HCT116 (cell line): ENCODE measurements around the gene SNAP29.

Experiments used
- ELF1 ChIP-seq: IDR thresholded peaks from 2 replicates; pipeline ENCODE4 v1.6.1; 2012; ENCODE audit warnings: low read depth, borderline replicate concordance
- EZH2 ChIP-seq: fragments of 200-600 bp; sonication (generic); IDR thresholded peaks from 2 replicates; pipeline ENCODE4 v1.6.1; 2017; ENCODE audit warnings: antibody characterized with exemption, mixed run types
- EZH2phosphoT487 ChIP-seq: fragments of 200-600 bp; IDR thresholded peaks from 2 replicates; pipeline ENCODE4 v1.6.1; 2018; ENCODE audit warnings: antibody characterized with exemption, borderline replicate concordance
- POLR2A ChIP-seq: IDR thresholded peaks from 2 replicates; pipeline ENCODE4 v1.7.0; 2011; ENCODE audit warnings: borderline replicate concordance; ENCODE audit not compliant: insufficient read depth, insufficient read length; ENCODE audit errors: extremely low read depth
- POLR2AphosphoS5 ChIP-seq: IDR thresholded peaks from 2 replicates; pipeline ENCODE4 v1.6.1; 2011; ENCODE audit warnings: mild to moderate bottlenecking, low read depth, low read length, moderate library complexity
- TF ChIP-seq, protein P1 (sequence below), 3 experiments: fragments of 200-600 bp in 1 of 3; sonication (generic) in 1 of 3; IDR thresholded peaks in 2 of 3; conservative IDR thresholded peaks in 1 of 3; 2 replicates each; pipeline ENCODE4 v1.5.1; 2012 to 2017; ENCODE audit warnings: low read depth in 2 of 3, low read length in 2 of 3, antibody characterized with exemption in 1 of 3, borderline replicate concordance in 1 of 3, control low read depth in 1 of 3, mild to moderate bottlenecking in 1 of 3, mixed read lengths in 1 of 3, mixed run types in 1 of 3, moderate library complexity in 1 of 3; ENCODE audit not compliant: insufficient read depth in 1 of 3
- TF ChIP-seq, protein P2 (sequence below): IDR thresholded peaks from 2 replicates; pipeline ENCODE4 v1.6.1; 2012
- TF ChIP-seq, protein P3 (sequence below): IDR thresholded peaks from 2 replicates; pipeline ENCODE4 v1.6.1; 2012; ENCODE audit warnings: low read depth

DNA sequence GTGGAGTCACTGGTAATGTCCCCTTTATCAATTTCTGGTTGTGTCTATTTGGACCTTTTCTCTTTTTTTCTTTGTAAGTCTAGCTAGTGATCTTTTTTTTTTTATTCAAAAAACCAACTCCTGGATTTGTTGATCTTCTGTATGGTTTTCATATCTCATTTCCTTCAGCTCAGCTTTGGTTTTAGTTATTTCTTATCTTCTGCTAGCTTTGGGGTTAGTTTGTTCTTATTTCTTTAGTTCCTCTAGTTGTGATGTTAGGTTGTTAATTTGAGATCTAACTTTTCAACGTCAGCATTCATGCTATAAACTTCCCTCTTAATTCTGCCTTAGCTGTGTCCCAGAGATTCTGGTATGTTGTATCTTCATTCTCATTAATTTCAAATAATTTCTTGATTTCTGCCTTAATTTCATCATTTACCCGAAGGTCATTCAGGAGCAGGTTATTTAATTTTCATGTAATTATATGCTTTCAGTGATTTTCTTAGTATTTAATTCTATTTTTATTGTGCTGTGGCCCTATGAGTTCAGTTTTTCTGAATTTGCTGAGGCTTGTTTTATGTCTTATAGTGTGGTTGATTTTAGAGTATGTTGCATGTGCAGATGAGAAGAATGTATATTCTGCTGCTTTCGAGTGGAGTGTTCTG, 29.2 kb upstream of the SNAP29 start:
- TF ChIP-seq POLR2AphosphoS5: no peak
- TF ChIP-seq, protein P1, sequence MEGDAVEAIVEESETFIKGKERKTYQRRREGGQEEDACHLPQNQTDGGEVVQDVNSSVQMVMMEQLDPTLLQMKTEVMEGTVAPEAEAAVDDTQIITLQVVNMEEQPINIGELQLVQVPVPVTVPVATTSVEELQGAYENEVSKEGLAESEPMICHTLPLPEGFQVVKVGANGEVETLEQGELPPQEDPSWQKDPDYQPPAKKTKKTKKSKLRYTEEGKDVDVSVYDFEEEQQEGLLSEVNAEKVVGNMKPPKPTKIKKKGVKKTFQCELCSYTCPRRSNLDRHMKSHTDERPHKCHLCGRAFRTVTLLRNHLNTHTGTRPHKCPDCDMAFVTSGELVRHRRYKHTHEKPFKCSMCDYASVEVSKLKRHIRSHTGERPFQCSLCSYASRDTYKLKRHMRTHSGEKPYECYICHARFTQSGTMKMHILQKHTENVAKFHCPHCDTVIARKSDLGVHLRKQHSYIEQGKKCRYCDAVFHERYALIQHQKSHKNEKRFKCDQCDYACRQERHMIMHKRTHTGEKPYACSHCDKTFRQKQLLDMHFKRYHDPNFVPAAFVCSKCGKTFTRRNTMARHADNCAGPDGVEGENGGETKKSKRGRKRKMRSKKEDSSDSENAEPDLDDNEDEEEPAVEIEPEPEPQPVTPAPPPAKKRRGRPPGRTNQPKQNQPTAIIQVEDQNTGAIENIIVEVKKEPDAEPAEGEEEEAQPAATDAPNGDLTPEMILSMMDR (IDR thresholded peaks at IDR 0.05 in 2 of 3, conservative IDR thresholded peaks at IDR 0.05 in 1 of 3; ENCODE audit: borderline replicate concordance in 1 of 3, insufficient read depth in 1 of 3, low read depth in 2 of 3, low read length in 2 of 3): no peak
- TF ChIP-seq ELF1: no peak
- TF ChIP-seq, protein P2, sequence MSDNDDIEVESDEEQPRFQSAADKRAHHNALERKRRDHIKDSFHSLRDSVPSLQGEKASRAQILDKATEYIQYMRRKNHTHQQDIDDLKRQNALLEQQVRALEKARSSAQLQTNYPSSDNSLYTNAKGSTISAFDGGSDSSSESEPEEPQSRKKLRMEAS: no peak
- TF ChIP-seq POLR2A: no peak
- TF ChIP-seq, protein P3, sequence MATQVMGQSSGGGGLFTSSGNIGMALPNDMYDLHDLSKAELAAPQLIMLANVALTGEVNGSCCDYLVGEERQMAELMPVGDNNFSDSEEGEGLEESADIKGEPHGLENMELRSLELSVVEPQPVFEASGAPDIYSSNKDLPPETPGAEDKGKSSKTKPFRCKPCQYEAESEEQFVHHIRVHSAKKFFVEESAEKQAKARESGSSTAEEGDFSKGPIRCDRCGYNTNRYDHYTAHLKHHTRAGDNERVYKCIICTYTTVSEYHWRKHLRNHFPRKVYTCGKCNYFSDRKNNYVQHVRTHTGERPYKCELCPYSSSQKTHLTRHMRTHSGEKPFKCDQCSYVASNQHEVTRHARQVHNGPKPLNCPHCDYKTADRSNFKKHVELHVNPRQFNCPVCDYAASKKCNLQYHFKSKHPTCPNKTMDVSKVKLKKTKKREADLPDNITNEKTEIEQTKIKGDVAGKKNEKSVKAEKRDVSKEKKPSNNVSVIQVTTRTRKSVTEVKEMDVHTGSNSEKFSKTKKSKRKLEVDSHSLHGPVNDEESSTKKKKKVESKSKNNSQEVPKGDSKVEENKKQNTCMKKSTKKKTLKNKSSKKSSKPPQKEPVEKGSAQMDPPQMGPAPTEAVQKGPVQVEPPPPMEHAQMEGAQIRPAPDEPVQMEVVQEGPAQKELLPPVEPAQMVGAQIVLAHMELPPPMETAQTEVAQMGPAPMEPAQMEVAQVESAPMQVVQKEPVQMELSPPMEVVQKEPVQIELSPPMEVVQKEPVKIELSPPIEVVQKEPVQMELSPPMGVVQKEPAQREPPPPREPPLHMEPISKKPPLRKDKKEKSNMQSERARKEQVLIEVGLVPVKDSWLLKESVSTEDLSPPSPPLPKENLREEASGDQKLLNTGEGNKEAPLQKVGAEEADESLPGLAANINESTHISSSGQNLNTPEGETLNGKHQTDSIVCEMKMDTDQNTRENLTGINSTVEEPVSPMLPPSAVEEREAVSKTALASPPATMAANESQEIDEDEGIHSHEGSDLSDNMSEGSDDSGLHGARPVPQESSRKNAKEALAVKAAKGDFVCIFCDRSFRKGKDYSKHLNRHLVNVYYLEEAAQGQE: no peak
- no peak for TF ChIP-seq EZH2phosphoT487
- no peak for TF ChIP-seq EZH2
